ENCODE results near the gene RAB30. TPM values are rescaled to one million over a fixed set of nuclear protein-coding genes. Genes with fewer than 3 reads are reported as not detected.
A peak's percentile ranks its signal among the peaks of the same experiment; 100 is the strongest.

Gene RAB30
- total RNA-seq, result 12.5 TPM
- long read RNA-seq, transcript RAB30-205 (5 exons, 792 nt), result major isoform, 5 of 6 reads
- long read RNA-seq, partial matches to known transcripts, result 0 of 6 reads
- long read RNA-seq, other reads (novel, unspliced or antisense), result 1 of 6 reads

DNA sequence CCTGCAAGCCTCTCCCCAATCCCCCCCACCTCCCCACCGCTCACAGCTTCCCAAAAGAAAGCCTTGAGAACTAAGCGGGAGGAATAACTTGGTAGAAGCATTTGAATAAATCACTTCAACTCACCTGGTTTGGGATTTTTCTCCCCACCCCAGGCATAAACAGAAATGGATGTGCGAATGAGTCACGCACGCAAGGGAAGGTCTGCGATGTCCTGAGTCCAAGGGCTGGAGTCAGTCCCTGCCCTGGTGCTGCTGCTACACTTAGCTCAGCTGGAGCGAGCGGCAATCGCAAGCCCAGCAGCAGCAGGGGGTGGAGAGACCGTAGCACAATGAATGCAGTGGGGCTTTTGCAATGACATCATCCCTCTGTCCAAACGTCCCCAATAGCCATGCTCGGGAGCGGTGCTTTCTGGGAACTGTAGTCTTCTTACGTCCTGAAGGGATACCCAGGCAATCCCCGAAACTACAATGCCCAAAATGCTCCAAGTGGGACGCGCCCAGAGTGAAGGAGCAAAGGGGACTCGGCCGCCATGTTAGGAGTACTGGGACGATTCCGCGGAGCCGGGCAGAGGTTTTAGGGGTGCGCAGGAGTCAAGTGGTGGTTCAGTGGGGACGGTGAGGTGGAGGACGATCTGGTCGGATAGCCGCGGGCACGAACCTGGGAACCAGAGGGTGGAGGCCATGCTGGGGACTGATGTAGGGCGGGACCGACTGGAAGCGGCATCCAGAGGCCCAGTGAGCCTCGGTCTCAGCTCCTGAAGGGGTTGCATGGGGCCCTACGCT is at the start of gene RAB30:
TSS of gene RAB30 (minus strand) at position 331 of the 783 bp plus-strand sequence. CDS start 74,581 bp downstream, outside the sequence.
- peaks cover 40% of the 10 kb centered on the region for H3K4me1 ChIP-seq
- TF ChIP-seq CTCF (IDR thresholded peaks at IDR 0.05), result no peak
- DNase-seq, result peak; percentile 92
- peaks cover 8% of the 10 kb centered on the region for H3K36me3 ChIP-seq
- H3K4me3 ChIP-seq, result peak within 1 kb of the TSS; percentile 81
- no peaks in the 10 kb centered on the region for H3K9me3 ChIP-seq
- peak within 1 kb of the TSS; percentile 93 for H3K27ac ChIP-seq
- H3K27me3 ChIP-seq, result no peaks in the 10 kb centered on the region
- intact Hi-C loops (cut with DNase I), result no loop called here
- peak; percentile 99 for ATAC-seq

DNA sequence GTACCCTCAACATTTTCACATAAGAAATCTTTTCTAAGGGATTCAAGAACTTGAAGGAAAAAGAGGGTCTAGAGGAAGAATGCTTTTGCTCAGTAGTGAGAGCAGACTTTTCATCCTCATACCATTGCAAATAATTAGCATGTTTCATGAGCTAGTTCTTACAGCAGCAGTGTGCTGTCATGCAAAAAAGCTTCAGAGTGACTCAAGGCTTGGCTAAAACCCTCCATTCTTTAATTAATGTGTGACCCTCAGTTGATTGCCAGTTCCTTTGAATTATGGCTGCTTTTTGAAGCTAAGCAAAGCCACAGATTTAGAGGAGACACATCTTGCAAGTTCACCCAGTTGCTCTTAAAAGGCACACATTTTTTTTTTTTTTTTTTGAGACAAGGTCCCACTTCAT is 48.6 kb upstream of the RAB30 start:
- Histone ChIP-seq H3K36me3 (no peaks in the 10 kb centered on the region), H3K4me3 (no peak overlapping the region), H3K27me3 (no peaks in the 10 kb centered on the region), H3K9me3 (no peaks in the 10 kb centered on the region), H3K27ac (no peak overlapping the region), H3K4me1 (peaks cover 6% of the 10 kb centered on the region)
- no peak for DNase-seq
- intact Hi-C loops (cut with DNase I), result no loop called here
- no peak for ATAC-seq
- no peak for TF ChIP-seq CTCF (IDR thresholded peaks at IDR 0.05)

- ATAC-seq (no peak), DNase-seq (no peak)
- intact Hi-C loops (cut with DNase I), result no loop called here
- Histone ChIP-seq H3K9me3 (no peaks in the 10 kb centered on the region), H3K27ac (no peak overlapping the region), H3K36me3 (no peaks in the 10 kb centered on the region), H3K4me1 (peaks cover 10% of the 10 kb centered on the region), H3K27me3 (no peaks in the 10 kb centered on the region), H3K4me3 (no peak overlapping the region)
- no peak for TF ChIP-seq CTCF (IDR thresholded peaks at IDR 0.05)
Measured at GRCh38 chr11:83119216-83119615, 47.5 kb upstream of the RAB30 start.

GRCh38 chr11:83118814-83119213 is 47.1 kb upstream of the RAB30 start:
- H3K4me3 ChIP-seq, result no peak overlapping the region
- H3K4me1 ChIP-seq, result peaks cover 10% of the 10 kb centered on the region
- H3K27me3 ChIP-seq, result no peaks in the 10 kb centered on the region
- no peak for DNase-seq
- H3K9me3 ChIP-seq, result no peaks in the 10 kb centered on the region
- intact Hi-C loops (cut with DNase I), result no loop called here
- no peak for TF ChIP-seq CTCF (IDR thresholded peaks at IDR 0.05)
- H3K27ac ChIP-seq, result no peak overlapping the region
- H3K36me3 ChIP-seq, result no peaks in the 10 kb centered on the region
- ATAC-seq, result no peak

DNA sequence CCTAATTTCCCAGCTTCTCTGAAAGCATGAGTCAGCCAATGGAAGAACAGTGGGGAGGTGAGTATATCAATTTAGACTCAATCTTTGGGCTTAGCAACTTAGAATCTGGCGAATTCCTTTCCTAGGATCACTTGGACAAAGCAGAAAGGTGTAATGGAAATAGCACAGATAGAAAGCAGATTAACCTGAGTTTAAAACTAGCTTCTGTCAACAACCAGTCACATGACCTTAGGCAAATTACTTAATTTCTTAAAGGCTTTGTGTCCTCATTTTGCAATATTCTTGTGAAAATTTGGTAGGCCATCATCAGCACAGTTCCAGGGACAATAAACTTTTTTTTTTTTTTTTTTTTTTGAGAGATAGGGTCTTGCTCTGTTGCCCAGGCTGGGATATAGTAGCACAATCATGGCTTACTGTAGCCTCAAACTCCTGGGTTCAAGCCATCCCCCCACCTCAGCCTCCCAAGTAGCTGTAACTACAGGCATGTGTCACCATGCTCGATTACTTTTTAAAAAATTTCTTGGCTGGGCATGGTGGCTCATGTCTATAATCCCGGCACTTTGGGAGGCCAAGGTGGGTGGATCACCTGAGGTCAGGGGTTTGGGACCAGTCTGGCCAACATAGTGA is 44.4 kb upstream of the RAB30 start:
- peaks cover 10% of the 10 kb centered on the region for H3K4me1 ChIP-seq
- DNase-seq (no peak), ATAC-seq (no peak)
- intact Hi-C loops (cut with DNase I), result no loop called here
- no peaks in the 10 kb centered on the region for H3K27me3 ChIP-seq
- no peaks in the 10 kb centered on the region for H3K36me3 ChIP-seq
- H3K27ac ChIP-seq, result no peak overlapping the region
- no peak for TF ChIP-seq CTCF (IDR thresholded peaks at IDR 0.05)
- H3K9me3 ChIP-seq, result no peaks in the 10 kb centered on the region
- no peak overlapping the region for H3K4me3 ChIP-seq
